GM23338 (cell line): ENCODE measurements around the gene DCLK2.

Experiments
- CTCF ChIP-seq, 2 experiments: fragments of 200-600 bp in 1 of 2; sonication (generic) in 1 of 2; conservative IDR thresholded peaks; 2 replicates each; pipeline versions ENCODE4 v1.5.1 to v1.6.1; 2016 to 2017; ENCODE audit warnings: antibody characterized with exemption in 2 of 2, low read depth in 2 of 2, mild to moderate bottlenecking in 2 of 2, moderate library complexity in 1 of 2
- EZH2 ChIP-seq: fragments of 200-600 bp; sonication (generic); IDR thresholded peaks from one replicate; pipeline ENCODE4 v1.8.0; 2017; ENCODE audit warnings: antibody characterized with exemption, mild to moderate bottlenecking, low read depth; ENCODE audit not compliant: unreplicated experiment
- EZH2phosphoT487 ChIP-seq: fragments of 200-600 bp; sonication (generic); IDR thresholded peaks from one replicate; pipeline ENCODE4 v1.8.1; 2018; ENCODE audit warnings: antibody characterized with exemption; ENCODE audit not compliant: unreplicated experiment
- JUNB ChIP-seq: IDR thresholded peaks from one replicate; pipeline ENCODE4 v1.6.1; 2016; ENCODE audit warnings: antibody characterized with exemption; ENCODE audit not compliant: unreplicated experiment
- NANOG ChIP-seq: IDR thresholded peaks from 2 replicates; pipeline ENCODE4 v1.6.1; 2016; ENCODE audit warnings: antibody characterized with exemption, borderline replicate concordance
- POLR2AphosphoS5 ChIP-seq: IDR thresholded peaks from 2 replicates; pipeline ENCODE4 v1.6.1; 2016; ENCODE audit warnings: antibody characterized with exemption, low read depth
- REST ChIP-seq: IDR thresholded peaks from one replicate; pipeline ENCODE4 v1.6.1; 2018; ENCODE audit warnings: antibody characterized with exemption; ENCODE audit not compliant: unreplicated experiment
- STAT1 ChIP-seq: IDR thresholded peaks from one replicate; pipeline ENCODE4 v1.6.1; 2016; ENCODE audit warnings: antibody characterized with exemption; ENCODE audit not compliant: unreplicated experiment

GRCh38 chr4:150216726-150217125 is 138.5 kb downstream of the DCLK2 start:
- TF ChIP-seq NANOG = no peak
- no peak for TF ChIP-seq CTCF (conservative IDR thresholded peaks at IDR 0.05; ENCODE audit: low read depth in 2 of 2)
- no peak for TF ChIP-seq POLR2AphosphoS5
- TF ChIP-seq JUNB = no peak
- TF ChIP-seq EZH2phosphoT487 = no peak
- TF ChIP-seq EZH2 = no peak
- no peak for TF ChIP-seq REST
- no peak for TF ChIP-seq STAT1
